Gastrocnemius medialis (tissue), 4 donors: ENCODE results near the gene KDM6A.

Experiments
- POLR2A ChIP-seq, 2 donors: fragments of 450-650 bp; IDR thresholded peaks; one replicate each; pipeline ENCODE4 v1.6.1; 2017; ENCODE audit warnings: antibody characterized with exemption in 2 of 2, mild to moderate bottlenecking in 2 of 2, moderate library complexity in 2 of 2
- TF ChIP-seq, protein P1 (sequence below), 5 experiments: fragments of 450-650 bp in 3 of 5; fragments of 200-600 bp in 2 of 5; sonication (generic) in 2 of 5; IDR thresholded peaks in 4 of 5; conservative IDR thresholded peaks in 1 of 5; 1 replicate in 4 of 5; 2 replicates in 1 of 5; pipeline ENCODE4 v1.5.1; 2016 to 2019; ENCODE audit warnings: antibody characterized with exemption in 5 of 5, mild to moderate bottlenecking in 3 of 5, moderate library complexity in 3 of 5

- TF ChIP-seq, protein P1, sequence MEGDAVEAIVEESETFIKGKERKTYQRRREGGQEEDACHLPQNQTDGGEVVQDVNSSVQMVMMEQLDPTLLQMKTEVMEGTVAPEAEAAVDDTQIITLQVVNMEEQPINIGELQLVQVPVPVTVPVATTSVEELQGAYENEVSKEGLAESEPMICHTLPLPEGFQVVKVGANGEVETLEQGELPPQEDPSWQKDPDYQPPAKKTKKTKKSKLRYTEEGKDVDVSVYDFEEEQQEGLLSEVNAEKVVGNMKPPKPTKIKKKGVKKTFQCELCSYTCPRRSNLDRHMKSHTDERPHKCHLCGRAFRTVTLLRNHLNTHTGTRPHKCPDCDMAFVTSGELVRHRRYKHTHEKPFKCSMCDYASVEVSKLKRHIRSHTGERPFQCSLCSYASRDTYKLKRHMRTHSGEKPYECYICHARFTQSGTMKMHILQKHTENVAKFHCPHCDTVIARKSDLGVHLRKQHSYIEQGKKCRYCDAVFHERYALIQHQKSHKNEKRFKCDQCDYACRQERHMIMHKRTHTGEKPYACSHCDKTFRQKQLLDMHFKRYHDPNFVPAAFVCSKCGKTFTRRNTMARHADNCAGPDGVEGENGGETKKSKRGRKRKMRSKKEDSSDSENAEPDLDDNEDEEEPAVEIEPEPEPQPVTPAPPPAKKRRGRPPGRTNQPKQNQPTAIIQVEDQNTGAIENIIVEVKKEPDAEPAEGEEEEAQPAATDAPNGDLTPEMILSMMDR (IDR thresholded peaks at IDR 0.05 in 4 of 5, conservative IDR thresholded peaks at IDR 0.05 in 1 of 5) = no peak
- TF ChIP-seq POLR2A (IDR thresholded peaks at IDR 0.05) = no peak
Measured at GRCh38 chrX:44927398-44927797, 54.4 kb downstream of the KDM6A start.
